Peyer's patch (tissue), 4 donors: Measurements from ENCODE around the gene CAMK2D.

Experiments used
- POLR2A ChIP-seq, 2 donors: fragments of 450-650 bp; IDR thresholded peaks; one replicate each; pipeline ENCODE4 v1.5.1; 2017; ENCODE audit warnings: antibody characterized with exemption in 2 of 2, mild to moderate bottlenecking in 2 of 2, moderate library complexity in 2 of 2
- TF ChIP-seq, protein P1 (sequence below), 6 experiments: fragments of 450-650 bp in 4 of 6; fragments of 200-600 bp in 2 of 6; sonication (generic) in 1 of 6; IDR thresholded peaks; one replicate each; pipeline ENCODE4 v1.5.1; 2017 to 2019; ENCODE audit warnings: antibody characterized with exemption in 6 of 6, mild to moderate bottlenecking in 3 of 6, moderate library complexity in 1 of 6

DNA sequence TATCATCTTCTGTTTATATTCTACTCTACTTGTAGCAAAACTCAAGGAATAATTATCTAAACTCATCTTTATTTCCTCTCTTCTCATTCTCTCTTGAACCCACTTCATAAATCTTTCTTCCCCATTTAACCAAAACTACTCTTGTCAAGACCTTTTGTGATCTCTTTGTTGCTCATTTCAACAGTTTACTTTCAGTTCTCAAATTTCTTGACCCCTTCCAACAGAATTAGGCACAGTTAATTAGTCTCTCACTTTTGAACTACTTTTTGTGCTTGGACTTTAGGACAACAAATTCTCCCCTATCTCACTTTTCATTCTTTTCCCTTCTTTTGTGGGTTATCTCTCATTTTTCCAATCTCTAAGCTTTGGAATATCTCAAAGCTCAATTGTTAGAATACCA is 27.4 kb upstream of the CAMK2D start:
- TF ChIP-seq POLR2A (IDR thresholded peaks at IDR 0.05) = no peak
- TF ChIP-seq, protein P1, sequence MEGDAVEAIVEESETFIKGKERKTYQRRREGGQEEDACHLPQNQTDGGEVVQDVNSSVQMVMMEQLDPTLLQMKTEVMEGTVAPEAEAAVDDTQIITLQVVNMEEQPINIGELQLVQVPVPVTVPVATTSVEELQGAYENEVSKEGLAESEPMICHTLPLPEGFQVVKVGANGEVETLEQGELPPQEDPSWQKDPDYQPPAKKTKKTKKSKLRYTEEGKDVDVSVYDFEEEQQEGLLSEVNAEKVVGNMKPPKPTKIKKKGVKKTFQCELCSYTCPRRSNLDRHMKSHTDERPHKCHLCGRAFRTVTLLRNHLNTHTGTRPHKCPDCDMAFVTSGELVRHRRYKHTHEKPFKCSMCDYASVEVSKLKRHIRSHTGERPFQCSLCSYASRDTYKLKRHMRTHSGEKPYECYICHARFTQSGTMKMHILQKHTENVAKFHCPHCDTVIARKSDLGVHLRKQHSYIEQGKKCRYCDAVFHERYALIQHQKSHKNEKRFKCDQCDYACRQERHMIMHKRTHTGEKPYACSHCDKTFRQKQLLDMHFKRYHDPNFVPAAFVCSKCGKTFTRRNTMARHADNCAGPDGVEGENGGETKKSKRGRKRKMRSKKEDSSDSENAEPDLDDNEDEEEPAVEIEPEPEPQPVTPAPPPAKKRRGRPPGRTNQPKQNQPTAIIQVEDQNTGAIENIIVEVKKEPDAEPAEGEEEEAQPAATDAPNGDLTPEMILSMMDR (IDR thresholded peaks at IDR 0.05) = no peak
